Activated T-helper 1 cell treated with anti-CD3 and anti-CD28 coated beads, Interleukin-12 subunit alpha, Interleukin-12 subunit beta, Interleukin-2, Interleukin-4 antibody, amounts not matched to agents 30 ng/mL and 10 ng/mL and 1 ng/mL, durations not matched to agents 14 hours and 24 hours and 36 hours (primary cell): ENCODE results near the gene UBE3C. TPM values are rescaled to one million over a fixed set of nuclear protein-coding genes. Genes with fewer than 3 reads are reported as not detected.
"Not testable (repeated sequence)": the region's sequence is repeated elsewhere in the genome, so short reads cannot be mapped to it uniquely, and the experiment has no call there.

ENCODE experiments used
- DNase-seq: peaks from one replicate; pipeline ENCODE4 v3.0.0; 2021; ENCODE audit warnings: low spot score
- H3K27ac Mint-ChIP-seq: one replicate; pipeline ENCODE4 v1.8.0; 2021; ENCODE audit warnings: mild to moderate bottlenecking, mixed read lengths
- H3K27me3 Mint-ChIP-seq: one replicate; pipeline ENCODE4 v1.8.0; 2022; ENCODE audit warnings: mild to moderate bottlenecking, moderate library complexity, mixed read lengths; ENCODE audit not compliant: insufficient read depth
- H3K36me3 Mint-ChIP-seq: one replicate; pipeline ENCODE4 v1.8.0; 2021; ENCODE audit warnings: low read depth, mixed read lengths
- H3K4me1 Mint-ChIP-seq: one replicate; pipeline ENCODE4 v1.8.0; 2021; ENCODE audit warnings: low read depth, mixed read lengths
- H3K4me3 Mint-ChIP-seq: one replicate; pipeline ENCODE4 v1.8.0; 2021; ENCODE audit warnings: mild to moderate bottlenecking, moderate library complexity, mixed read lengths
- H3K9me3 Mint-ChIP-seq: one replicate; pipeline ENCODE4 v1.8.0; 2021; ENCODE audit warnings: mixed read lengths
- intact Hi-C: fragments of 100-400 bp; cut with micrococcal nuclease; formaldehyde crosslinking; loops from one replicate; pipeline ENCODE4 v1.15.1; 2024
- total RNA-seq: library from RNA; stranded (reverse); gene quantifications from 2 replicates; pipeline ENCODE4 v1.2.3, GENCODE V29; 2022

Gene UBE3C
- total RNA-seq, 1 donor from 2014 or later, result 91.5 TPM

DNA sequence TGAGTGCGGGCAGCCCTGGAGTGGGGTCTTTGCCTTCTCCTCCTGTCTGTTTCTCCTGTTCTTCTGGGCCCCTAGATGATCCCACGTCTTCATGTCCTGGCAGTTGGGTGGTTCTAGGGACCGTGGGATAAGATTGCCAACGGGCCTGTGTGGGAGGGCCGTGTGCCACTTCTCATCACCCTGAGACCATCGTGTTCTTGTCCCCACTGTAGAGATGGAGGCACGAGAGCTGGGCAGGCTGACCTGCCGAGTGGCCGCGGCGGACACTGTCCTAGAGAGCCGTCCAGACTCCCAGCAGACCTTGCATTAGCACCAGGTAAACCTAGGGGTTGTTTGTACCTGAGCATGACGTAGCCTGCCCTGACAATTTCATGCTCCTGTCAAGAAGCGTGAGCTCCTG is 18.5 kb upstream of the UBE3C start:
- H3K36me3 Mint-ChIP-seq, result no peaks in the 10 kb centered on the region
- H3K27me3 Mint-ChIP-seq, result peaks cover 2% of the 10 kb centered on the region
- no peak overlapping the region for H3K27ac Mint-ChIP-seq
- H3K4me3 Mint-ChIP-seq, result no peak overlapping the region
- peaks cover 4% of the 10 kb centered on the region for H3K9me3 Mint-ChIP-seq
- intact Hi-C loops, result no loop called here
- no peaks in the 10 kb centered on the region for H3K4me1 Mint-ChIP-seq
- no peak for DNase-seq

DNA sequence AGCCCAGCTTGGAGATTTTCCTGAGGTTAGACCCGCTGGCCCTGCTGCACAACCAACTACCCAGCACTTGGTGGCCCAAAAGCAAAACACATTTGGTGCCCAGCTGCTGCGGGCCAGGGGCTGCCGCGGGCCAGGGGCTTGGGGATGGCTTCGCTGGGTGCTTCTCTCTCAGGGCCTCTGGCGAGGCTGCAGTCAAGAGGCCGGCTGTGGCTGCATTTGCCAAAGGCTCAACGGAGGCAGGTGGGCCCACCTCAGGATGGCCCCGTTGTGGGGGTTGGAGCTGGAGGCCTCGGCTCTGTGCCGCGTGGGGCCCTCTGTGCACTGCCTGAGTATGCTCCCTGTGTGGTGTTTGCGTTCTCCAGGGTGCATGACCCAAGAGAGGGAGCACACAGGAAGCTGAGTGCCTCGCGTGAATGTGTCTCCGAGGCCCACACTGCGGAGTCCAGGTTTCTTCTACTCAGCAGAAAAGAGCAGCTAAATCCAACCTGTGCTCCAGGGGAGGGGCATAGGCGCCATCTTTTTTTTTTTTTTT is 17.5 kb upstream of the UBE3C start:
- intact Hi-C loops, result no loop called here
- H3K4me3 Mint-ChIP-seq, result no peak overlapping the region
- no peaks in the 10 kb centered on the region for H3K36me3 Mint-ChIP-seq
- H3K27me3 Mint-ChIP-seq, result no peaks in the 10 kb centered on the region
- peaks cover 4% of the 10 kb centered on the region for H3K9me3 Mint-ChIP-seq
- H3K27ac Mint-ChIP-seq, result no peak overlapping the region
- no peaks in the 10 kb centered on the region for H3K4me1 Mint-ChIP-seq
- no peak for DNase-seq

DNA sequence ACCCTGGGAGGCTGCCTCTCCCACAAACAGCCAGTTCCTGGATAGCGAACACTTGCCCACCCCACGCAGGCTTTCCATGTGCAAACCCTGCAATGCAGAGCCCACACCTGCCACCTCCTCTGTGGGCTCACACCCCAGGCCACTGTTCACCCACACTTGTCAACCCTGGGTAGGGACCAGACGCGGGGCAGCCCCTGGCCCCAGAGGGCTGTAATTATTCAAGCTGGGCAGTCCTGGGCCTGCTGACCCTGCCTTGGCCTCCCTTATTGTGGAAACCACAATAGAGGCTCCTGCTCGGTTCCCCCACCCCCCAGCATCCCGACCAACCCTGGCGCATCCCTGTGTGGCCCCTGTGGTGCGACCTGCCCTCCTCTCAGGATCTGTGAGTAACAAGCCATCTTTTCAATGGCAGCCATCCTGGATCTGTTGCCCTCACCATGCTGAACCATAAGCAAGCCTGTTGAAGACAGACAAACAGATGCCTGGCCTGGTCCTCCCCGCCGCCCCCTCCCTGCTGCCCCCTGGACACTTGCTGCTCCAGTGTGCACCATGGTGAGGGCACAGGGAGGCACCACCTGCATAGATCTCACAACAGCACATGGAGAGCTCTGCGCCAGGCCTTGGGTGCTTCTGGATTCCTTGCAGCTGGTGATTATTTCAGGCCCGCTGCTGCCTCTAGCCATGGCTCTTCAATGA is 15.8 kb upstream of the UBE3C start:
- intact Hi-C loops, result no loop called here
- no peak for DNase-seq
- Mint-ChIP-seq H3K4me3 (no peak overlapping the region), H3K36me3 (no peaks in the 10 kb centered on the region), H3K27me3 (no peaks in the 10 kb centered on the region), H3K27ac (no peak overlapping the region), H3K9me3 (peaks cover 2% of the 10 kb centered on the region), H3K4me1 (no peaks in the 10 kb centered on the region)

- DNase-seq, result no peak
- Mint-ChIP-seq H3K9me3 (no peaks in the 10 kb centered on the region), H3K27ac (no peak overlapping the region), H3K27me3 (no peaks in the 10 kb centered on the region), H3K4me3 (no peak overlapping the region), H3K4me1 (no peaks in the 10 kb centered on the region), H3K36me3 (no peaks in the 10 kb centered on the region)
- intact Hi-C loops, result no loop called here
These were observed 14.0 kb upstream of the UBE3C start for GRCh38 chr7:157124690-157125089.

GRCh38 chr7:157125376-157126223 is 13.1 kb upstream of the UBE3C start:
- no peaks in the 10 kb centered on the region for H3K4me1 Mint-ChIP-seq
- intact Hi-C loops, result no loop called here
- H3K27me3 Mint-ChIP-seq, result peaks cover 2% of the 10 kb centered on the region

DNA sequence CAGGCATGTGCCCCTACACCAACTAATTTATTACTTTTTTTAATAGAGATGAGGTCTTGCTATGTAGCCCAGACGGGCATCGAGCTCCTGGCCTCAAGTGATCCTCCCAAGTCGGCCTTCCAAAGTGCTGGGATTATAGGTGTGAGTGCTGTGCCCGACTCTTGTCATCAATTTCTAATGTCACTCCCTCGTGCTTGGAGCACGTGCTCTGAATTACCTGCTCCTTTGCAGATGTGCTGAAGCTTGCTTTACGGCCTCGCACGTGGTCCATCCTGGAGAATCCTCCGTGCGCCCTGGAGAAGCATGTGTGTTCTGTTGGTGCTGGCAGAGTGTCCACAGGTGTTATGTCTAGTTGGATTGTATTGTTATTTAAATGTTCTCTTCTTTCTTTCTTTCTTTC is 11.8 kb upstream of the UBE3C start:
- Mint-ChIP-seq H3K27ac (no peak overlapping the region), H3K4me1 (no peaks in the 10 kb centered on the region), H3K36me3 (no peaks in the 10 kb centered on the region), H3K9me3 (no peaks in the 10 kb centered on the region), H3K4me3 (no peak overlapping the region), H3K27me3 (peaks cover 6% of the 10 kb centered on the region)
- intact Hi-C loops, result no loop called here
- no peak for DNase-seq

More at GRCh38 chr7:157125376-157126223, 13.1 kb upstream of the UBE3C start:
- no peak overlapping the region for H3K27ac Mint-ChIP-seq
- H3K4me3 Mint-ChIP-seq, result no peak overlapping the region
- no peaks in the 10 kb centered on the region for H3K9me3 Mint-ChIP-seq
- H3K36me3 Mint-ChIP-seq, result no peaks in the 10 kb centered on the region
- DNase-seq, result no peak

DNA sequence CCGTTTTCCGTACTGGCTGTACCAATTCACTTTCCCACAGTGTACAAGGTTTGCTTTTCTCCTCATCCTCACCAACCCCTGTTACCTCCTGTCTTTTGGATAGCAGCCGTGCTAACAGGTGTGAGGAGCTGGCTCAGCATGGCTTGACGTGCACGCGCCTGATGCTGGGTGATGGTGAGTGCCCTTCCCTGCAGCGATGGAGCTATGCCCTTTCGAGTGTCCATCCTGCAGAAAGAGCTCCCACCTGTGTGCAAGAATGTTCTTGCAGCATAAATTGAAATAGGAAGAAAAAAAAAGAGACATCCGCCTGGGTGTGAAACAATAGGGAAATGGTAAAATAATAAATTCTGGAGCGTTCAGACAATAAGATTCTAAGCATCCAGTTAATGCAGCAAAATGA is 9.5 kb upstream of the UBE3C start:
- Mint-ChIP-seq H3K9me3 (no peaks in the 10 kb centered on the region), H3K36me3 (no peaks in the 10 kb centered on the region), H3K4me1 (no peaks in the 10 kb centered on the region), H3K27me3 (peaks cover 12% of the 10 kb centered on the region), H3K27ac (no peak overlapping the region), H3K4me3 (no peak overlapping the region)
- intact Hi-C loops, result no loop called here
- no peak for DNase-seq

- H3K4me1 Mint-ChIP-seq, result no peaks in the 10 kb centered on the region
These were observed 8.7 kb upstream of the UBE3C start for GRCh38 chr7:157129907-157130460.

DNA sequence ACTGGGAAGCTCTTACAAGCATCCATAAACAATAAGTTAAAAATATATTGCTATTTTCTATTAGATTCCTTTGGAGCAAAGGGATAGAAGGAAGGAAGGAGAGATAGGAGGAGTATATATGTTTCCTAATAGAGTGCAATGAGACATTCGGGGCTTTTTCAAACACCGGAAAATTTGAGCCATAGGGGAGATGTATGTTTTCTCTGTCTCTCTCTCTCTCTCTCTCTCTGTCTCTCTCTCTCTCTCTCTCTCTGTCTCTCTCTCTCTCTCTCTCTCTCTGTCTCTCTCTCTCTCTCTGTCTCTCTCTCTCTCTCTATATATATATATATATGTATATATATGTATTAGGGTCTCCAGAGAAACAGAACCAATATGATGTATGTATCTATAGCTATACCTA is 7.9 kb upstream of the UBE3C start:
- intact Hi-C loops, H3K4me3 Mint-ChIP-seq, H3K9me3 Mint-ChIP-seq, H3K27ac Mint-ChIP-seq, H3K36me3 Mint-ChIP-seq, DNase-seq, H3K4me1 Mint-ChIP-seq: not testable (repeated sequence)
- peaks cover 12% of the 10 kb centered on the region for H3K27me3 Mint-ChIP-seq

More at GRCh38 chr7:157129907-157130460, 8.7 kb upstream of the UBE3C start:
- Mint-ChIP-seq H3K4me3 (no peak overlapping the region), H3K27ac (no peak overlapping the region), H3K9me3 (no peaks in the 10 kb centered on the region), H3K27me3 (peaks cover 12% of the 10 kb centered on the region), H3K36me3 (no peaks in the 10 kb centered on the region)
- DNase-seq, result no peak
- intact Hi-C loops, result no loop called here

GRCh38 chr7:157132796-157133195 is 5.9 kb upstream of the UBE3C start:
- DNase-seq, result no peak
- Mint-ChIP-seq H3K27me3 (peaks cover 12% of the 10 kb centered on the region), H3K4me3 (no peak overlapping the region), H3K36me3 (peaks cover 2% of the 10 kb centered on the region), H3K9me3 (no peaks in the 10 kb centered on the region), H3K27ac (no peak overlapping the region), H3K4me1 (peaks cover 6% of the 10 kb centered on the region)
- intact Hi-C loops, result no loop called here

- H3K4me3 Mint-ChIP-seq, result no peak overlapping the region
- H3K27ac Mint-ChIP-seq, result no peak overlapping the region
- intact Hi-C loops, result no loop called here
- H3K9me3 Mint-ChIP-seq, result no peaks in the 10 kb centered on the region
- peaks cover 12% of the 10 kb centered on the region for H3K27me3 Mint-ChIP-seq
- DNase-seq, result no peak
- H3K36me3 Mint-ChIP-seq, result peaks cover 2% of the 10 kb centered on the region
- peaks cover 6% of the 10 kb centered on the region for H3K4me1 Mint-ChIP-seq
These were observed 5.4 kb upstream of the UBE3C start for GRCh38 chr7:157133304-157133703.

- peak overlapping the region; percentile 51 for H3K4me3 Mint-ChIP-seq
These were observed 2.4 kb upstream of the UBE3C start for GRCh38 chr7:157136372-157136771.

GRCh38 chr7:157138101-157138423 is 664 bp upstream of the UBE3C start:
- Mint-ChIP-seq H3K27me3 (no peaks in the 10 kb centered on the region), H3K4me3 (peak overlapping the region; percentile 88), H3K4me1 (peaks cover 36% of the 10 kb centered on the region), H3K27ac (peak overlapping the region; percentile 97), H3K36me3 (peaks cover 29% of the 10 kb centered on the region), H3K9me3 (no peaks in the 10 kb centered on the region)
- intact Hi-C loops, result loop anchor here (1.0 to 5.0 kb wide), 7 partner anchors 122 to 1841 kb away; partner anchors contain the start of genes DNAJB6, INSIG1, LMBR1 and NOM1
- DNase-seq, result no peak

More at GRCh38 chr7:157136372-157136771, 2.4 kb upstream of the UBE3C start:
- intact Hi-C loops, result loop anchor here (5.0 kb wide), 1 partner anchor 1839 kb away; the partner anchor contains the start of gene INSIG1
- H3K27me3 Mint-ChIP-seq, result peaks cover 7% of the 10 kb centered on the region
- peak overlapping the region; percentile 32 for H3K27ac Mint-ChIP-seq
- H3K36me3 Mint-ChIP-seq, result peaks cover 17% of the 10 kb centered on the region
- peaks cover 21% of the 10 kb centered on the region for H3K4me1 Mint-ChIP-seq
- H3K9me3 Mint-ChIP-seq, result no peaks in the 10 kb centered on the region
- DNase-seq, result no peak
